NCI-H1930 (cell line): ENCODE data around the gene CEP85L.
A peak's percentile ranks its signal among the peaks of the same experiment; 100 is the strongest.

Source experiments
- DNase-seq, 2 experiments: peaks; one replicate each; lab custom pipeline; 2025; lab: John Stamatoyannopoulos, UW

CEP85L gene

GRCh38 chr6:118620202-118620601, 31.2 kb downstream of the CEP85L start:
- DNase-seq, result no peak

DNA sequence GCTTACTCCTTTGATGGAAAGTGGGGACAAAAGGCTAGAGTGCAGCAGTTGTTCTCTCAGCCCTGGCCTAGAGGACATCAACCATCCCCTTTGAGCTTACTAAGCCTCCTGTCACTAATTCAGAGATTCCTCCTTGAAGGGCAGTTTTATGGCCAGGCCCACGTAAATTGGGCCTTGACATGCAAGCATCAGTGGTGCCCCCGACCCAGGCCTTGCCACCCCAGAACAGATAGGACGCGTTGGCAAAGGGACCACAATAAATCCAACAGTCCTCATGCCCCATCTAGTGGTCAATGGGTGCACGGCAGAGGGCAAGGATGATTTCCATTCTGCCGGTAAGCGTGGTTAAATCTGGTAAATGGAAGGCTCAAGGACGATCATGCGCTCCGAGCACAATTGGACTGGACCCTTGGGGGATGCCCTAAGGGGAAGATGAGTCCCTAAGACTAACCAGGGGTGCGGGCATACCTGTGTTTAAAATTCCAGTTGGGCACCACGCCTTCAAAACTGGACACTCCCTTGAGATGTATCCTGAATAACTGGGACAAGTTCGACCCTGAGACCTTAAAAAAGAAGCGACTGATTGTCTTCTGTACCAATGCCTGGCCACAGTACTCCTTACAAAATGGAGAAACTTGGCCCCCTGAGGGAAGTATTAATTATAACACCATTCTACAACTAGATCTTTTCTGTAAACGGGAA, 32.6 kb downstream of the CEP85L start:
- DNase-seq, result peak; percentile 2 to 32

GRCh38 chr6:118617417-118617816, 34.0 kb downstream of the CEP85L start:
- DNase-seq, result no peak

GRCh38 chr6:118611334-118611733, 40.1 kb downstream of the CEP85L start:
- no peak for DNase-seq

GRCh38 chr6:118606858-118607257, 44.5 kb downstream of the CEP85L start:
- DNase-seq, result no peak

- DNase-seq, result no peak
Observed at GRCh38 chr6:118606268-118606667, 45.1 kb downstream of the CEP85L start.

GRCh38 chr6:118603372-118603771, 48.0 kb downstream of the CEP85L start:
- no peak for DNase-seq

GRCh38 chr6:118602300-118602699, 49.1 kb downstream of the CEP85L start:
- no peak for DNase-seq

DNA sequence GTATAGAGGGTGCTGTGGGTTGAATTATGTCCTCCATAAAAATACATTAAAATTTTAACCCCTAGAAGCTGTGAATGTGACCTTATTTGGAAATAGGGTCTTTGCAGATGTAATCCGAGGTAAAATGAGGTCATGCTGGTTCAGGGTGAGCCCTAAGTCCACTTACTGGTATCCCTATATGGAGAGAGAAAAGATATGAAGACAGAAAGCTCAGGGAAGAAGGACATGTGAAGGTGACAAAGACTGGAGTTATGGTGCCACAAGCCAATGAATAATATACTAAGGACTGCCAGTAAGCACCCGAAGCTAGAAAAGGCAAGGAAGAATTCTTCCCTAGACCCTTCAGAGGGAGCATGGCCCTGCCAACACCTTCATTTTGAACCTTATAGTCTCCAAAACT, 53.1 kb downstream of the CEP85L start:
- no peak for DNase-seq

DNA sequence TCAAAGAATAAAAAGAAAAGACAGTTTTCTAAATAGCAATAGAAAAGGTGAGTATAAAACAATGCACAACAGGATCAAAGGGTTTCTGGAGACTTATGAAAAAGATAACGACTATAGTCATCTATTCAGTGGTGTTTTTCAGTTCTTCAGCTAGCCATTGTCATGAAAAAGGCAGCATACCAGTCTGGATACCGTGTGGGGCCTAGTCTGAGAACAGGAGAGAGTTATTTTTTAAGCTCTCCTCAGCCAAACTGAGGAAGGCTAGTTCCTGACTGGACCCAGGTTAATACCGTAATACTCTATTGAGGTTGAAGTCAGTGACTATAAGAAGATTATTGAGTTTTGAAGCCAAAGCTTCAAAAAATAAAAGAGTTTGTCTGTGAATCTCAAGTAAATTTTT, 53.8 kb downstream of the CEP85L start:
- no peak for DNase-seq

DNA sequence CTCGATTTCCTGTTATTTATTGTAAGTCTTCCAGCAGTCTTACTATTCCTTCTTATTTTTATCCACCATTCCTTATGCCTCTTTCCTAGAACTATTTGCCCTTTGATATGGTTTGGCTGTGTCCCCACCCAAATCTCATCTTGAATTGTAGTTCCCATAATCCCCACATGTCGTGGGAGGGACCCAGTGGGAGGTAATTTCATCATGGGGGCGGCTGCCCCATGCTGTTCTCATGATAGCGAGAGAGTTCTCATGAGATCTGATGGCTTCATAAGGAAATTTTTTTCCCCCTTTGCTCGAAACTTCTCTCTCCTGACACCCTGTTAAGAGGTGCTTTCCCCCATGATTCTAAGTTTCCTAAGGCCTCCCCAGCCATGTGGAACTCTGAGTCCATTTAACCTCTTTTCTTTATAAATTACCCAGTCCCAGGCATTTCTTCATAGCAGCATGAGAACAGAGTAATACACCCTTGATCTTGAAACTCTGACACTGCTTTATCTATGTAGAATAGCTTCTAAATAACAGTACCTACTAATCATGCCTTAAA, 54.5 kb downstream of the CEP85L start:
- no peak for DNase-seq

GRCh38 chr6:118594877-118595276, 56.5 kb downstream of the CEP85L start:
- DNase-seq, result no peak

GRCh38 chr6:118591897-118592296, 59.5 kb downstream of the CEP85L start:
- DNase-seq, result no peak

GRCh38 chr6:118589649-118590365, 61.6 kb downstream of the CEP85L start:
- no peak for DNase-seq

GRCh38 chr6:118589186-118589585, 62.2 kb downstream of the CEP85L start:
- no peak for DNase-seq

DNA sequence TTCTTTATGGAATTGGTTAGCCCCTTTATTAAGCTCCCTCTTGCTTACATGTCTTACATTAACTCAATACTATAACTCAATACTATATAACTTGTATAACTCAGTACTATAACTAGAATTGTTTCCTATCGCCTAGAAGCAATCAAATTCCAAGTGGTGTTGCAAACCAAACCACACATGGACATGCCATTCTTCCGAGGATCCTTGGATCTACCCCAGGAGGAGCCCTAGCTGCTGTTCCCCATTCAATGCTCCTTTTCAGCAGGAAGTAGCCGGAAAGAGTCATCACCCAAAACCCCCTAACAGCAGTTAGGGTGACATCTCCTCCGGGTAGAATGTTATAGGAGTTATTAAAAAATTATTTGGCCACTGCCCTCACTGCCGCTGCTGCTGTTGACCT, 62.8 kb downstream of the CEP85L start:
- no peak for DNase-seq

DNA sequence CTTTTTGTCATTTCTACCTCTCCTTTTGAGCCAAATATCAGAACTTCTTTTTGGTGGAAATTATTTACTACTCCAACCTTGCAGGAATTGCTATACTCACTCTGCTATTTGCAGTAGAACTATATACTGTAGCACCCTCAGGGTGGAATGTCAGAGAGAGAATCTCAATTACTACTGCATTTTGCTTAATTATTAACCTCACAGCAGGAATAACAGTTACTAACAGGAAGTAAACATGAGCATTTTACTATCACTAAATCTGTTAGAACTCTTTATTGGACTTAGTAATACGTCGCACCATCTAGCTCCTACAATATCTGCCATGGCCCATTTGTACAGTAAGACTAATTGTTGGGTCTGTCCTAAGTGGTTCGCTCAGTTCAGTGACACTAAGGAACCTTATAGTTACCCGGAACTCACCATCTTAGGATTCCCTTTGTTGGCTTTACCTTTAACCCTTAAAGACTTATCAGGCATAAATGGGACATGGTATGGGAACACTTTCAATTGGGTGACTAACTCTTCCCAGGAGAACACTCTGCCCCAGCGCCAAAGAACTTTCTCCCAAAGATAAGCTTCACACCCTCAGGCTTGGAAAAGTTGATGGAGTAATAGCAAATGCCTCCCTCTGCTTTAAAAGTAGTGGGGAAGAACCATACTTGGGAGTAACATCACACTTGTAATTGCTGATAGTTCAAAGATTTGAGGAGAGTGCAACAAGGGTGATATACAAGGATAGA, 64.5 kb downstream of the CEP85L start:
- no peak for DNase-seq

DNA sequence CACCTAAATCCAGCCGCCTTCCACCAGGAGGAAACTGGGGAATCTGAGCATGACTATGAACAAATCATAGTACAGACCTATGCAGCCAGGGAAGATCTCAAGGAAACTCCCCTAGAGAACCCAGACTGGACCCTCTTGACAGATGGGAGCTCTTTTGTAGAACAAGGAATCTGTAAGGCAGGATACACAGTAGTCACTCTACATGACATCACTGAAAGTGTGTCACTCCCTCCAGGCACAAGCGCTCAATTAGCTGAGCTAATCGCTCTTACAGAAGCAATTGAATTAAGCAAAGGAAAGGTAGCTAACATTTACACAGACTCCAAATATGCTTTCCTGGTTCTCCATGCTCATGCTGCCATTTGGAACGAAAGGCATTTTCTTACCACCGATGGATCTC, 66.5 kb downstream of the CEP85L start:
- no peak for DNase-seq

- DNase-seq, result no peak
Observed at GRCh38 chr6:118581489-118581959, 69.9 kb downstream of the CEP85L start.

DNA sequence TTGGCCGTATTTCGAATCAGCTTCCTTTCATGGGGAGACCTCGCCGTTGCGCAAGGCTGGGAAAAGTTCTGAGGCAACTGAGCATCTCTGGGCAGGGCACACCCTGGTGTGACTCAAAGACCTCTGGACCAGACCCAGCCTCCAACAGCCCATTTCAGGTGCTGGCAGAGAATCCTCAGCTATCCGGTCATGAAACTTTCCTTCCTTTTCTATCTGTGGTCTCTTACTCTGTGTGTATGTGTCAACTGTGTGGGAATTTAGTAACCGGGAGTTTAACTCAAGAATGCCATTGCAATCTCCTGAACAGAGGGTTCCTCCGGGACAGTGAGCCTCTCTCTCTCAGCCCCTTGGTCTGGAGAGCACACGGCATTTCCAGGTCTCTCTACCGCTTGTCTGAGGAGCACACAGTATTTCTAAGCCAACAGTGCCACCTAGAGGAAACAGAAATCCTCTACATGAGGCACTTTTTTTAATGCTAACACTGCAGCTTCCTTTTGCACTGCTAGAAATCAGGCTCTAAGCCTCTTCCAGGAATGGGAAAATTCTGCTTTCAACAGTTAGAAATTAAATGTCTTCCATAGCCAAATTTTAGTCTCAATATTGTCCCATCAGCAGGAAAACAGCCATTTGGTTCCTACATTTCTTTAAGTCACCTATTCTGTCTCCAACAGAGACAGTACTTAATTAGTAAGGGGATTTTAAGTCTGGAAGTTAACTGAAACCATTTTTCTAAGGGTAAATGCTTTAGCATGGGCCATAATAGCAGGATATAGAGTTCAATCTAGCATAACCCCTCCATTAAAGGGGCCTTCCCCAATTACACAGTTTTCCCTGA, 70.6 kb downstream of the CEP85L start:
- DNase-seq, result peak; percentile 6 to 33

GRCh38 chr6:118579786-118580185, 71.6 kb downstream of the CEP85L start:
- DNase-seq, result no peak

DNA sequence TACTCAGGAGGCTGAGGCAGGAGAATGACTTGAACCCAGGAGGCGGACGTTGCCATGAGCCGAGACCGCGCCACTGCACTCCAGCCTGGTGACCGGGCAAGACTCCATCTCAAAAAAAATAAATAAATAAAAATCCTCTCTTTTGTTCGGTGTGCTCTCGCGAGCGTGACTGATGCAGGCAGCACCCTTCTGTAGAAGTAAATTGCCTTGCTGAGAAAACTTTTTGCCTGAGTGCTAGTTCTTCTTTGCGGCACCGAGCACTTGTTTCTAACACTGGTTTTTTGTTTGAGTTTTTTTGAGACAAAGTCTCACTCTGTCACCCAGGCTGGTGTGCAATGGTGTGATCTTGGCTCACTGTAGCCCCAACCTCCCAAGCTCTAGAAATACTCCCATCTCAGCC, 72.8 kb downstream of the CEP85L start:
- DNase-seq, result no peak
